Measurements from ENCODE around the gene SERINC1. TPM values are rescaled to one million over a fixed set of nuclear protein-coding genes. Genes with fewer than 3 reads are reported as not detected.

SERINC1 gene
- total and polyA plus RNA-seq, 2 of the 4 experiments (the other 2 are of a cell fraction): 79.8 to 123 TPM

- H4K5ac ChIP-seq (ENCODE audit: low read depth, low read length): no peak overlapping the region
- H3K56ac ChIP-seq (ENCODE audit: extremely low read depth, insufficient read depth, low read length): no peak overlapping the region
- in situ Hi-C loops (cut with MboI; ENCODE audit: low sequenced_read_pairs) (no loop called here), intact Hi-C loops (cut with micrococcal nuclease) (no loop called here), dilution Hi-C loops (cut with HindIII; ENCODE audit: low sequenced_read_pairs, unreplicated experiment) (no loop called here)
- no peak overlapping the region for H2AK9ac ChIP-seq (replicated peaks; ENCODE audit: low read depth, low read length, poor library complexity)
- H3K79me1 ChIP-seq (ENCODE audit: low read depth in 1 of 2, low read length in 2 of 2): peaks cover 0 to 3% of the 10 kb centered on the region in 2 experiments; a peak in 2 of 4 replicates
- H3K18ac ChIP-seq (ENCODE audit: low read depth, low read length): no peak overlapping the region
- TF ChIP-seq BHLHE40 (IDR thresholded peaks at IDR 0.05; ENCODE audit: low read depth, low read length) (no peak), MXI1 (IDR thresholded peaks at IDR 0.05; ENCODE audit: borderline replicate concordance, low read depth, low read length) (no peak), RFX5 (IDR thresholded peaks at IDR 0.05; ENCODE audit: low read depth, low read length) (no peak), CHD1 (IDR thresholded peaks at IDR 0.05; ENCODE audit: low read depth, low read length) (no peak), MAZ (IDR thresholded peaks at IDR 0.05; ENCODE audit: borderline replicate concordance, low read depth, low read length) (no peak), CEBPB (IDR thresholded peaks at IDR 0.05; ENCODE audit: low read depth, low read length) (no peak), POLR2A (IDR thresholded peaks at IDR 0.05; ENCODE audit: low read depth, low read length) (no peak), RAD21 (IDR thresholded peaks at IDR 0.05; ENCODE audit: low read length) (no peak), CTCF (conservative IDR thresholded peaks at IDR 0.05; ENCODE audit: low read depth, low read length) (no peak), NFE2L2 (IDR thresholded peaks at IDR 0.05; ENCODE audit: low read depth, low read length) (no peak), FOS (IDR thresholded peaks at IDR 0.05; ENCODE audit: low read depth, low read length) (no peak), SMC3 (IDR thresholded peaks at IDR 0.05; ENCODE audit: low read depth, low read length) (no peak), MAFK (IDR thresholded peaks at IDR 0.05; ENCODE audit: low read depth, low read length) (no peak), RCOR1 (IDR thresholded peaks at IDR 0.05; ENCODE audit: insufficient replicate concordance, low read length) (no peak)
- TF ChIP-seq, protein P1, sequence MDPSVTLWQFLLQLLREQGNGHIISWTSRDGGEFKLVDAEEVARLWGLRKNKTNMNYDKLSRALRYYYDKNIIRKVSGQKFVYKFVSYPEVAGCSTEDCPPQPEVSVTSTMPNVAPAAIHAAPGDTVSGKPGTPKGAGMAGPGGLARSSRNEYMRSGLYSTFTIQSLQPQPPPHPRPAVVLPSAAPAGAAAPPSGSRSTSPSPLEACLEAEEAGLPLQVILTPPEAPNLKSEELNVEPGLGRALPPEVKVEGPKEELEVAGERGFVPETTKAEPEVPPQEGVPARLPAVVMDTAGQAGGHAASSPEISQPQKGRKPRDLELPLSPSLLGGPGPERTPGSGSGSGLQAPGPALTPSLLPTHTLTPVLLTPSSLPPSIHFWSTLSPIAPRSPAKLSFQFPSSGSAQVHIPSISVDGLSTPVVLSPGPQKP (IDR thresholded peaks at IDR 0.05; ENCODE audit: borderline replicate concordance, low read depth, low read length): no peak
- TF ChIP-seq, protein P2, sequence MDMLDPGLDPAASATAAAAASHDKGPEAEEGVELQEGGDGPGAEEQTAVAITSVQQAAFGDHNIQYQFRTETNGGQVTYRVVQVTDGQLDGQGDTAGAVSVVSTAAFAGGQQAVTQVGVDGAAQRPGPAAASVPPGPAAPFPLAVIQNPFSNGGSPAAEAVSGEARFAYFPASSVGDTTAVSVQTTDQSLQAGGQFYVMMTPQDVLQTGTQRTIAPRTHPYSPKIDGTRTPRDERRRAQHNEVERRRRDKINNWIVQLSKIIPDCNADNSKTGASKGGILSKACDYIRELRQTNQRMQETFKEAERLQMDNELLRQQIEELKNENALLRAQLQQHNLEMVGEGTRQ (IDR thresholded peaks at IDR 0.05; ENCODE audit: low read depth, low read length): no peak
- no peak for DNase-seq
- no peak for ATAC-seq (ENCODE audit: low read depth)
- no peak overlapping the region for H3K4me2 ChIP-seq (ENCODE audit: low read depth, low read length)
- H3K9me1 ChIP-seq (ENCODE audit: insufficient read depth, low read length): no peaks in the 10 kb centered on the region
- H2BK15ac ChIP-seq (ENCODE audit: low read depth, low read length): no peak overlapping the region
- H3K36me3 ChIP-seq (ENCODE audit: control insufficient read depth, insufficient read depth, low read length): peaks cover 6% of the 10 kb centered on the region
- no peak overlapping the region for H2BK120ac ChIP-seq (ENCODE audit: low read depth, low read length)
- H4K91ac ChIP-seq (ENCODE audit: insufficient read depth, low read depth, low read length): no peak overlapping the region
- H4K8ac ChIP-seq (ENCODE audit: low read depth in 2 of 2, low read length in 2 of 2): no peak overlapping the region
- H3K4me1 ChIP-seq (ENCODE audit: control insufficient read depth, insufficient read depth, low read length): 0 out of 2 replicates have a peak, but pooled peaks cover 2% of the 10 kb centered on the region
- no peak overlapping the region for H3K14ac ChIP-seq (replicated peaks; ENCODE audit: low read depth, low read length)
- no peak overlapping the region for H3K4ac ChIP-seq (ENCODE audit: low read depth, low read length)
- no peak overlapping the region for H3K23ac ChIP-seq (ENCODE audit: low read depth, low read length)
- H3K27me3 ChIP-seq (ENCODE audit: control insufficient read depth, insufficient read depth, low read length): no peaks in the 10 kb centered on the region
- no peak overlapping the region for H2BK20ac ChIP-seq (ENCODE audit: low read depth, low read length)
- H4K20me1 ChIP-seq (ENCODE audit: insufficient read depth, low read length): no peaks in the 10 kb centered on the region
- no peak overlapping the region for H2AK5ac ChIP-seq (ENCODE audit: low read depth, low read length)
- H3K27ac ChIP-seq (ENCODE audit: insufficient read depth, low read length): no peak overlapping the region
- no peak overlapping the region for H2BK5ac ChIP-seq (ENCODE audit: low read depth, low read length, poor library complexity, severe bottlenecking)
- H3K9ac ChIP-seq (ENCODE audit: low read depth, low read length): no peak overlapping the region
- no TSS peak for BruUV-seq (replicated peaks)
- no peak overlapping the region for H2AFZ ChIP-seq (replicated peaks; ENCODE audit: low read length, poor library complexity)
- H3K4me3 ChIP-seq (ENCODE audit: insufficient read depth, low read depth, low read length): no peak overlapping the region
- ChIA-PET CTCF (no interaction called here), POLR2A (ENCODE audit: unreplicated experiment) (no interaction called here)
- H3K9me3 ChIP-seq (ENCODE audit: control insufficient read depth, insufficient read depth, low read length): no peaks in the 10 kb centered on the region
Observed at GRCh38 chr6:122429323-122429722, 42.3 kb downstream of the SERINC1 start.
